ENCODE measurements around the gene ZNF366.

DNA sequence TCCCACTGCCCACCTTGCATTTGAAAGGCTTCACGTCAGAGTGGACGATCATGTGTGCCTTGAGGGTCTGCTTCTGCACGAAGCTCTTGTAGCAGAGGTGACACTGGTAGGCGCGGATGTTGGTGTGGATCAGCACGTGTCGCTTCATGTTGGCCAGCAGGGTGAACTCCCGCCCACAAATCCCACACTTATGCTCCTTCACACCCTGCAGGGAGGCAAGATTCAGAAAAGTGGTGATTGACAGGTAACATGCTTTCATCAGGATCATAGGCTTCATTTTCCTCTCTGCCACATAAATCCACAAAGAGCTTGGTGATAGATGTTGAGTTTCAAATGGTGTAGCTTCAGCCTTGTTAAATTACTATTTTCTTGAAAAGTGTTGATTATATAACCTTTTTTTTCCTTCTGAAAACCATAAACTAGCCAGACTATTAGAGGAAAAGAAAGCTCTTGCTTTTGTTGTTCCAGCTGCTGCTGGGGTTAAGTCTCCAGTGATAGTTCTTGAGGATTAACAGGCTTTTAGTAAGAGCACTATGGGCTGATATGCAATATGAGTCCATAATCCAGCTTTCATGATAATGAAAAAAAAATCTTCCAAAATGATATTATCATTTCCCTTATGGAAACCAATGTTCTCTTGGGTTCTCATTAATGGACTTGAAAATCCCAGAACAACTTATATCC, 50.7 kb downstream of the ZNF366 start:
- TF ChIP-seq, protein P1, sequence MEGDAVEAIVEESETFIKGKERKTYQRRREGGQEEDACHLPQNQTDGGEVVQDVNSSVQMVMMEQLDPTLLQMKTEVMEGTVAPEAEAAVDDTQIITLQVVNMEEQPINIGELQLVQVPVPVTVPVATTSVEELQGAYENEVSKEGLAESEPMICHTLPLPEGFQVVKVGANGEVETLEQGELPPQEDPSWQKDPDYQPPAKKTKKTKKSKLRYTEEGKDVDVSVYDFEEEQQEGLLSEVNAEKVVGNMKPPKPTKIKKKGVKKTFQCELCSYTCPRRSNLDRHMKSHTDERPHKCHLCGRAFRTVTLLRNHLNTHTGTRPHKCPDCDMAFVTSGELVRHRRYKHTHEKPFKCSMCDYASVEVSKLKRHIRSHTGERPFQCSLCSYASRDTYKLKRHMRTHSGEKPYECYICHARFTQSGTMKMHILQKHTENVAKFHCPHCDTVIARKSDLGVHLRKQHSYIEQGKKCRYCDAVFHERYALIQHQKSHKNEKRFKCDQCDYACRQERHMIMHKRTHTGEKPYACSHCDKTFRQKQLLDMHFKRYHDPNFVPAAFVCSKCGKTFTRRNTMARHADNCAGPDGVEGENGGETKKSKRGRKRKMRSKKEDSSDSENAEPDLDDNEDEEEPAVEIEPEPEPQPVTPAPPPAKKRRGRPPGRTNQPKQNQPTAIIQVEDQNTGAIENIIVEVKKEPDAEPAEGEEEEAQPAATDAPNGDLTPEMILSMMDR (IDR thresholded peaks at IDR 0.05): no peak
- no peak for TF ChIP-seq POLR2A (IDR thresholded peaks at IDR 0.05)

Measured in right lobe of liver (tissue), 4 donors.